KMS-11 (cell line): ENCODE measurements around the gene DACT3.

Experiments
- H2AFZ ChIP-seq: fragments of 200-600 bp; sonication (generic); 2 replicates; pipeline ENCODE4 v1.6.1; 2016; ENCODE audit warnings: antibody characterized with exemption, mixed run types, low read depth
- H3K27ac ChIP-seq: fragments of 200-600 bp; sonication (generic); 2 replicates; pipeline ENCODE4 v1.6.1; 2016; ENCODE audit warnings: mild to moderate bottlenecking, mixed run types
- H3K27me3 ChIP-seq: fragments of 200-600 bp; sonication (generic); 2 replicates; pipeline ENCODE4 v1.6.1; 2017; ENCODE audit warnings: mild to moderate bottlenecking, low read depth, mixed run types, moderate library complexity; ENCODE audit not compliant: insufficient read depth
- H3K36me3 ChIP-seq: fragments of 200-600 bp; sonication (generic); 2 replicates; pipeline ENCODE4 v1.6.1; 2017; ENCODE audit warnings: mild to moderate bottlenecking, mixed run types; ENCODE audit not compliant: insufficient read depth
- H3K4me1 ChIP-seq: fragments of 200-600 bp; sonication (generic); 2 replicates; pipeline ENCODE4 v1.6.1; 2016; ENCODE audit warnings: mild to moderate bottlenecking, low read depth, mixed run types; ENCODE audit not compliant: poor library complexity, severe bottlenecking
- H3K4me2 ChIP-seq: fragments of 200-600 bp; sonication (generic); 2 replicates; pipeline ENCODE4 v1.7.0; 2016; ENCODE audit warnings: mild to moderate bottlenecking, mixed run types
- H3K4me3 ChIP-seq: fragments of 200-600 bp; sonication (generic); IDR thresholded peaks from 2 replicates; pipeline ENCODE4 v1.6.1; 2017; ENCODE audit warnings: low read depth, low read length, mixed read lengths; ENCODE audit not compliant: insufficient read depth
- H3K79me2 ChIP-seq: fragments of 200-600 bp; sonication (generic); 2 replicates; pipeline ENCODE4 v1.6.1; 2016; ENCODE audit warnings: low read depth, mixed run types; ENCODE audit not compliant: insufficient read depth
- H3K9ac ChIP-seq: fragments of 200-600 bp; sonication (generic); 2 replicates; pipeline ENCODE4 v1.6.1; 2016; ENCODE audit warnings: mild to moderate bottlenecking, mixed run types
- H4K20me1 ChIP-seq: fragments of 200-600 bp; sonication (generic); 2 replicates; pipeline ENCODE4 v1.6.1; 2016; ENCODE audit warnings: mild to moderate bottlenecking, mixed run types; ENCODE audit not compliant: insufficient read depth
- TF ChIP-seq, protein P1 (sequence below): fragments of 200-600 bp; sonication (generic); conservative IDR thresholded peaks from 2 replicates; pipeline ENCODE4 v1.6.1; 2017; ENCODE audit warnings: low read depth, mild to moderate bottlenecking, antibody characterized with exemption, low read length, moderate library complexity, mixed read lengths

Gene DACT3

DNA sequence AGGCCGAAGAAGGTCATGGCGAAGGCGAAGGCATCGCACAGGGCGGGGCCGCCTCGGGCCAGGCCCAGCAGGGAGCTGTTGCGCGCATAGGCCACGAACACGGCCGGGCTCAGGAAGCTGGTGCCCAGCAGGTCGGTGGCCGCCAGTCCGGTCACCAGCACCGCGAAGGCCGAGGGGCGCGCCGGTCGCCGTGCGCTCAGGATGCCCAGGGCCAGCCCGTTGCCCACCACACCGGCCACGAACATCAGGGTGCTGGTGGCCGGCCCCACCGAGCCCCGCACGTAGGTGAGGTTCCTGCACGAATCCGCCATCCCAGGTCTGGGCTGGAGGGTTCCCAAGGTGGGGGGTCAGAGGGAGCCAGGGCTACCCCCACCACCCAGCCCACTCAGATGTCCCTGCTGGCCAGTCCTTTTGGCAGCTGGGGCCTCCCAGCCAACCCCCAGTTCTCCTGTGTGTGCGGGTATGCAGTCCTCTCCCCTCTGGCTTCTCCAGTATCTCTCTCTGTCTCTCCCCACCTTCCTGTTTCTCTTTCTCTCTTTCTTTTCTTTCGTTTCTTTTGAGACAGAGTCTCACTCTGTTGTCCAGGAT, 37.0 kb downstream of the DACT3 start:
- Histone ChIP-seq H3K36me3 (no peaks in the 10 kb centered on the region), H4K20me1 (no peaks in the 10 kb centered on the region), H3K4me2 (no peak overlapping the region), H3K79me2 (no peaks in the 10 kb centered on the region), H3K27me3 (peaks cover 57% of the 10 kb centered on the region), H3K27ac (no peak overlapping the region), H3K4me3 (no peak overlapping the region), H3K9ac (no peak overlapping the region), H2AFZ (no peak overlapping the region), H3K4me1 (peaks cover 7% of the 10 kb centered on the region)
- TF ChIP-seq, protein P1, sequence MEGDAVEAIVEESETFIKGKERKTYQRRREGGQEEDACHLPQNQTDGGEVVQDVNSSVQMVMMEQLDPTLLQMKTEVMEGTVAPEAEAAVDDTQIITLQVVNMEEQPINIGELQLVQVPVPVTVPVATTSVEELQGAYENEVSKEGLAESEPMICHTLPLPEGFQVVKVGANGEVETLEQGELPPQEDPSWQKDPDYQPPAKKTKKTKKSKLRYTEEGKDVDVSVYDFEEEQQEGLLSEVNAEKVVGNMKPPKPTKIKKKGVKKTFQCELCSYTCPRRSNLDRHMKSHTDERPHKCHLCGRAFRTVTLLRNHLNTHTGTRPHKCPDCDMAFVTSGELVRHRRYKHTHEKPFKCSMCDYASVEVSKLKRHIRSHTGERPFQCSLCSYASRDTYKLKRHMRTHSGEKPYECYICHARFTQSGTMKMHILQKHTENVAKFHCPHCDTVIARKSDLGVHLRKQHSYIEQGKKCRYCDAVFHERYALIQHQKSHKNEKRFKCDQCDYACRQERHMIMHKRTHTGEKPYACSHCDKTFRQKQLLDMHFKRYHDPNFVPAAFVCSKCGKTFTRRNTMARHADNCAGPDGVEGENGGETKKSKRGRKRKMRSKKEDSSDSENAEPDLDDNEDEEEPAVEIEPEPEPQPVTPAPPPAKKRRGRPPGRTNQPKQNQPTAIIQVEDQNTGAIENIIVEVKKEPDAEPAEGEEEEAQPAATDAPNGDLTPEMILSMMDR: no peak

DNA sequence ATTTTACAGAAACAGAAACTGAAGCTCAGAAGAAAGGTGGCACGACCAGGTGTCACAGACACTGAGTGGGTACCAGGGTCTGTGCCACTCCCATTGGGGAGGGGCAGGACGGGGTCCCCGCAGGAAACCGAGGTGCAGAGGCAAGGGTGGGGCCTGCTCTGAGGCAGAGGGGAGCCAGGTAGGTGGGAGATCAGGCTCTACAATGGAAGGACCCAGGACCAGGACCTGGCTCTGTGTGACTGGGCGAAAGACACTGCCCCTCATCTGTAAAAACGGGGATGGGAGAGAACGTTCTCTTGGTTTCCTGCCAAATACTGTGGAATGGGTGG, 38.9 kb downstream of the DACT3 start:
- Histone ChIP-seq H3K79me2 (no peaks in the 10 kb centered on the region), H3K4me1 (peaks cover 9% of the 10 kb centered on the region), H3K4me3 (no peak overlapping the region), H3K4me2 (no peak overlapping the region), H3K9ac (no peak overlapping the region), H4K20me1 (no peaks in the 10 kb centered on the region), H3K36me3 (no peaks in the 10 kb centered on the region), H3K27ac (no peak overlapping the region), H2AFZ (no peak overlapping the region), H3K27me3 (peaks cover 70% of the 10 kb centered on the region)
- TF ChIP-seq, protein P1: no peak

DNA sequence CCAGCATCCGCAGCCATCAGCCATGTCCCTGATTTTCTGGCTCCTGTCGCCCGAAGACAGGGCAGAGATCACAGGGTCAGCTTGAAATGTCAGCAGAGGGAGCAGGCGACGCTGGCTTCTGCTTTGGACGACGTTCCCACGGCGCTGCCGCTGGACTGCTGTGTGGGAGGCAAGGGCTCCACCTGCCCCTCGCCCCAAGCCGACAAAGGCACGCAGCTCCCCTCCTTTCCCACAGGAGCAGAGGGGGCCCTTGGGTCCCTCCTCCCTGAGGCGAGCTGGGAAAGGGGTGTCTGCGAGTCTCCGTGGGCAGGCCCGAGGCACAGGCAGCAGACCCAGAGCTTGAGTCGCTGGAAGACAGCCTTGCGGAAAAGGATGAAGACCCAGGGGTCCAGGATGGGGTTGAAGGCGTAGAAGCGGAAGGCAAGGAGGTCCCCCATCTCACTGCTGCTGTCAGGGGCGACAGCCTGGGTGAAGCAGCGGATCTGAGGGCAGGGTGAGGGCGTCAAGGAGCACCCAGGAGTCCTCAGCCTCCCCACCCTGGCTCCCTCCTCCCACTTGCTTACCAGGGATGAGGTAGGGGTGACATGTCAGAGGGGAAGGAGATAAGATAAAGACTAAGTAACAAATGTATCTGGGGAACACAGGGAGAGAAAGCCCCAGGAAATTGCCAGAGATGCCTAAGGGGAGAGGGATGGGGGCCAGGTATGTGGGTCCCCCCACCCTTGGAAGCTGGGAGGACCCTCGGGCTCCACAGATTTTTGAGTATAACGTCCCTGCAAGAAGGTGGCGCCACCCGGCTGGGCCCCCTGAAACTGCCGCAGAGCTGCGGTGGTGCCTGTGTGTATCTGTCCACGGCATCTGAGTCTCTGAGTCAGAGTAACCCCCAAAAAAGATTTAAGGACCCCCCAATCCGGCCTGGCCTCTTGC, 39.5 kb downstream of the DACT3 start:
- Histone ChIP-seq H3K4me1 (peaks cover 15% of the 10 kb centered on the region), H3K36me3 (no peaks in the 10 kb centered on the region), H3K79me2 (no peaks in the 10 kb centered on the region), H2AFZ (no peak overlapping the region), H3K4me2 (no peak overlapping the region), H3K9ac (no peak overlapping the region), H3K27me3 (peaks cover 76% of the 10 kb centered on the region), H3K27ac (no peak overlapping the region), H4K20me1 (no peaks in the 10 kb centered on the region), H3K4me3 (no peak overlapping the region)
- TF ChIP-seq, protein P1: no peak

DNA sequence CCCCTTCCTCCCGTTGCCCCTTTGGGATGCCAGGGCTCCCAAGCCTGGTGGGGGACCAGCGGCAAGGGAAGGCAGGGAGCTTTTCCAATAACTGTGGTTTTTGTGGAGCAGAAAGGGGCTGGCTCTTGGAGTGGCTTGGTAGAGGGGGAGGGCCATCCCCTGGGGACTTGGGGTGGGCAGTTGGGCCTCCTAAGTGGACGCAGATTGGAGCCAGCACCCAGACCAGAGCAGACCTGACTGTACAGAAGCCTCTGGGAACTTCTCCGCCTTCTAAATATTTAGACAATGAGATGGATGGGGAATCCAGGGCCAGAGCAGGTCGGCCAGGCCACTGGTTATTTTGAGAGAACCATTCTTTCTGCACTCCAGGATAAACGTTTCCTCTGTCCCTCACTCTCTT, 40.3 kb downstream of the DACT3 start:
- Histone ChIP-seq H3K4me2 (no peak overlapping the region), H3K27me3 (peaks cover 83% of the 10 kb centered on the region), H3K79me2 (no peaks in the 10 kb centered on the region), H3K4me3 (no peak overlapping the region), H4K20me1 (no peaks in the 10 kb centered on the region), H3K27ac (no peak overlapping the region), H3K36me3 (no peaks in the 10 kb centered on the region), H3K9ac (no peak overlapping the region), H3K4me1 (peaks cover 17% of the 10 kb centered on the region), H2AFZ (no peak overlapping the region)
- TF ChIP-seq, protein P1: no peak
